ENCODE results near the gene FAM240A.
"Not testable (repeated sequence)": the region's sequence is repeated elsewhere in the genome, so short reads cannot be mapped to it uniquely, and the experiment has no call there.

FAM240A gene

GRCh38 chr3:46587268-46587667 is 25.1 kb upstream of the FAM240A start:
- DNase-seq, result not testable (repeated sequence)

DNA sequence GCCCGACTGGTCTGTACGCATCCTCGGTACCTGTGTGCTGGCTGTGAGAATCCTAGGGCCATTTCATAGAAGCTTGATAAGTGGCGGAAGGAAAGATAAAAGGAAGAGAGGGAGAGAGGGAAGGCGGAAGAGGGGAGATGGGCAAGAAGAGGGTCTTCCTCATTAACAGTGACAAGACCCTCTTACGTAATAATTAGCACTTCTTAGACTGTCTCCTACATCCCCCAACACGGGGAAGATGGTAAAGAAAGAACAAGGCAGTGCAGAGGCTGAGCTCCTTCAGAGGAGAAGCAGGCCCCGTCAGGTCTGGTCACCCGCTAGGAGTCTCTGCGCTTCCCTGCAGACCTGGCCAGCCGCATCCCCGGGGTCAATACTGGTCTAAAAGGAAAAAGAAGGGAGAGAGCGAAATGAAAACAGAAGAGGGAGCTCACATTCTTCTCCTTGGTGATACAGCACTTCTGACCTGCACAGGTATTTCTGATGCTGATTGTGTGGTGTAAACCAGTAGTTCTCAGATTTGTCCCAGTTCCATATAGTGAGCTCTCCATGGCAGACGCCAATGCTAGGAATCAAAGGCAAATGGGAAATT is 19.0 kb upstream of the FAM240A start:
- no peak for DNase-seq

- DNase-seq, result no peak
These were observed 18.3 kb upstream of the FAM240A start for GRCh38 chr3:46593979-46594378.

DNA sequence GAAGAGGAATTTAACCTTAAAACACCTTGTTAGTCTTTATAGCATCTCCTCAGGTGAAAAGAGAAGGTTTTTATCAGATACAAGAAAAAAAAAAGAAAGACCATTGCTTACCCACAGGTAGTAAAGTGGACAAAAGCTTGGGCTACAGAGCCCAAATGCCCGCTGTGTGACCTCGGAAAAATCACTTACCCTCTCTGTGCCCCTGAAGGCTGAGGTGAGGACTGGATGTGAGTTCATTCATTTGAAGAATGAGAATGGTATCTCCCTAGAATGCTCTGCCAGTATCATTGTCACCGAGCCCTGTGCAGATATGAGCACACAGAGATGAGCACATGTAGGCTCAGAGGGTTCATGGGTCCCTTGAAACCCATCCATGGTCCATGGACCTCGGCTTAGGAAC is 17.6 kb upstream of the FAM240A start:
- DNase-seq, result no peak

- DNase-seq, result no peak
These were observed 16.5 kb upstream of the FAM240A start for GRCh38 chr3:46595819-46596314.

- no peak for DNase-seq
These were observed 12.7 kb upstream of the FAM240A start for GRCh38 chr3:46599590-46599989.

DNA sequence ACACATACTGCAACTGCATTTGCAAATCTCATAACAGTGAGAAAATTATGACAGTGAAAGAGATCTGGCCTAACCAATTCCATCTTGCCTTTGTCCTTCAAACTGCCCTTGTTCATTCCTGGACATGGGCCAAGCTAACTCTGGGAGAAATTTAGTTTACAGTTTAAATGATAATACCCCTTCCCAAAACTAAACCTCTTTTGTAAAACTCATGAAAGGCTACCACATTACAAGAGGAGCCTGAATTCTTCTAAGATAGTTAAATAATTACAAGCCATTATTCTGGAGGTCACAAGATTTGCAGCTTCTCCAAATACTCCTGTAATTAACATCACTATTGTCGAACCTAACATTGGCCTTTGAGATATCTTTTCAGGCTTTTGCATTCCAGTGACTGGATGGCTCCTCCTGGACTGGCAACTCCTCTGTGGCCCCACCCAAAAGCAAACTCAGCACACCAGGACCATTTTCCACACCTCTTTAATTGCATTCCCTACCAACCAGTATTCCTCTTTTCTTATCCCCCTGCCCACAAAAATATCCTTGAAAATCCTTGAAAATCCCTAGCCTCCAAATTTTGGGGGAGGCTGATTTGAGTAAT is 8.8 kb upstream of the FAM240A start:
- DNase-seq, result no peak

DNA sequence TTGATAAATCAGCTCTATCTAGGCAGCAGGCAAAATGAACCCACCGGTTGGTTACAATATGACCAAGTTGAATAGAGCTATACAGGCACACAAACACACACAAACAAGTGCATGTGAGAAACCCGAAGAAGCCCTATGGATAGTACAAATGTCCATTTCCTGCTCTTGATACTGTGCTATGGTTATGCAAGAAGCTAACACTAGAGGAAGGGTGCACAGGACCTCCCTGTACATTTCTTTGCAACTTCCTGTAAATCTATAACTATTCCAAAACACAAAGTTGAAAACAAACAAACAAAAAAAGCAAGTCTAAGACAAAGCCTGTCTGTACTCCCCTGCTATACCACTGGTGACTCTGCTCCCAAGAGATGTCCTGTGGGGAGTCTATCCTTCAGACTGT is 8.2 kb upstream of the FAM240A start:
- no peak for DNase-seq

- DNase-seq, result no peak
These were observed 4.7 kb upstream of the FAM240A start for GRCh38 chr3:46607603-46608028.

- DNase-seq, result no peak
These were observed 3.1 kb upstream of the FAM240A start for GRCh38 chr3:46609212-46609721.

GRCh38 chr3:46609944-46610722 is 2.2 kb upstream of the FAM240A start:
- DNase-seq, result no peak

DNA sequence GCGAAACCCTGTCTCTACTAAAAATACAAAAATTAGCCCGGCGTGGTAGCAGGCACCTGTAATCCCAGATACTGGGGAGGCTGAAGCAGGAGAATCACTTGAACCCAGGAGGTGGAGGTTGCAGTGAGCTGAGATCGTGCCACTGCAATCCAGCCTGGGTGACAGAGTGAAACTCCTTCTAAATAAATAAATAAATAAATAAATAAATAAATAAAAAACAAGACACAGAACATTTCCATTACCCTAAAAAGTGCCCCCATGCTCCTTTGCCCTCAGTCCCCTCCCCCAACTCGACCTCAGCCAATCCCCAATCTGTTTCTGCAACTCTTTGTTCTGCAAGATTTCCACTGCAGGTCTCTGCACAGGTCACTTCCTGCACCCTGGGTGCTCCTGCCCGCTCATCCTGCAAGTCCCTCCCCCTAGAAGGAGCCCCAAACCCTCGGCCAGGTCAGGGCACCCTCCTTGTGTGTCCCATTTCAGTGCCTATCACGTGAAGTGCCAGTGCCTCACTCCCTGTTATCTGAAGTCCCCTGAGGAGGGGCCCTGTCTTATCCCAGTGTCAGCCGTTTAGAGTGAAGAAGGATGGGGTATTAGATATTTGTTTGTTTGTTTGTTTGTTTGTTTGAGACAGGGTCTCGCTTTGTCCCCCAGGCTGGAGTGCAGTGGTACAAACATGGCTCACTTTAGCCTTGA is 1.1 kb downstream of the FAM240A start:
- no peak for DNase-seq

DNA sequence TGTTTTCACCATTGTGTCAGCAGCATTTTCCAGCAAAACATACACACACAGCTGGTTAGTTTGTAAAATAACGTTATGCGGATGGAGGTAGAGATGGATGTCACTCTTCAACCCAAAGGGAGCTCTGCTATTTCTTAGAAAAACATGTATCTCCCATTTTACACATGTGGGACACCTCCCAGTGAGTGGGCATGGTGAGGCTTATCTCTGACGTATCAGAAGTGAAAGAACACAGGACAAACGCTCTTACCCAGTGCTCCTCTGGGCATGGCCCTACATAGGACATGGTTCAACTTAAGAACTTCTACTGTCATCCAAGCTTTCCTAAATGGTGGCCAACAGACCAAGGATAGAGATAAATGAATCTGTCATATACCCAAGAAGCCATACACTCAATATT is 2.1 kb downstream of the FAM240A start:
- no peak for DNase-seq

DNA sequence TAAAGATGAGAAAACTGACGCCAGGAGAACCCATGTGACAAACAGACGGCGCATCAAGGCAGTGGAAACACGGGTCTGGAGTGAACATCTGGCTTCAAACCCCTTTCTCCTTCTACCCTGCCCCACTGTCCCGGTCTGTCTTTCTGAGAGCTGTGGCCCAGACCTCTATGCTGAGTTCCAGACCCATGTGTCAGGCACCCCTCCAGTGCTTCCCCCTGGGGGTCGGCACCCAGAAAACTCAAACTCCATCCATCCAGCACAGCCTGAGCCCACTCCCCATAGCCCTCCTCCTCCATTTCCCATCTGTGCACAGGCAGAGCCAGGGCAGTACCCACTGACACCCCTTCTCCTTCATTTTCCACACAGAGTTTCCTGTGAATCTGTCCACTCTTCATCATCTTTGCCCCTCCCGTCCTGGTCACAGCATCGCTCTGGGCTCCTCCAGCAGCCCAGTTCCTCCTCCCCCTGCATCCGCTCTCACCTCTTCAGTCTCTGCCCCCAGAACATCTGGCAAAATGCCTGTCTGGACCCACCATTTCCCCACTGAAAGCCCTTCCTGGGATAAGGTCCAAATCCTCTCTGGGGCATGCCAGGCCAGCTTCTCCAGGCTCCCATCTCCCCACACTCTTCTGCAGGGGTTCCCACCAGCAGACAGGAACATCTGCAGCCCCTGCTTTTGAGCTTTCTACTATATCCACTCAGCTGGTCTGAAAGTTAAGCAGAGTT is 2.9 kb downstream of the FAM240A start:
- DNase-seq, result no peak

- no peak for DNase-seq
These were observed 3.7 kb downstream of the FAM240A start for GRCh38 chr3:46615976-46616375.

DNA sequence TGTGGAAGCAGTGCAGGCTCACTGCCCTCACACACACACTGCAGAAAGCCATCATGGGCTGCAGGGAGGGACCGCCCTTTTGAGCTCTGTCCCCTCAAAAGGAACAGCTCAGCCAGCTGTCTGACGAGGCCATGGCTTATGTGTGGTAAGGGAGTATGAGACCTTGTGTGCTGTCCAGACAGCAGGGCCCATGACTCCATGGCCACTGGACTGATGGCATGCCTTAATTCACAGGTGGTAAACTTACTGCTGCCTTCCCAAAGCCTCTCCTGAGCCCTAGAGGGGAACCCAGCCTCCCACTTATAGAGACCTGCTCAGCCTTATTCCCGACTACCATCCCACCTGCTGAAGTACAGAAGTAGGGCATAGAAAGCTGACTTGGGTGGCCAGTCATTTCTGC is 5.6 kb downstream of the FAM240A start:
- no peak for DNase-seq

- DNase-seq, result no peak
These were observed 7.8 kb downstream of the FAM240A start for GRCh38 chr3:46619845-46620778.

DNA sequence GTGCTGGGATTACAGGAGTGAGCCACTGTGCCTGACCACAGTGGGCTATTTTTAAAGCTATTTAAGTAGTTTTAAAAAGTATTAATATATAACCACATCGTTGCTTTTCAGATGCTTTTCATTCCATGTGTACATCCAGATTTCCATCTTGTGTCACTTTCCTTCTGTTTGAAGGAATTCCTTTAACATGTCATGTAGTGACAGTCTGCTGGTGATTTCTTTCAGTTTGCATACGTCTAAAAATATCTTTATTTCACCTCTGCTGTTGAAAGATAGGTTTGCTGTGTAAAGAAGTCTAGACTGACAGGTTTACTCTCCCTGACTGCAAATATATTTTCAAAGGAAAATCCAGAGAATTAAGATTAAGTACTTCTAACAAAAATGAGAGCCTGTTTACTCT is 12.2 kb downstream of the FAM240A start:
- DNase-seq, result no peak

- DNase-seq, result no peak
These were observed 12.7 kb downstream of the FAM240A start for GRCh38 chr3:46624975-46625490.

DNA sequence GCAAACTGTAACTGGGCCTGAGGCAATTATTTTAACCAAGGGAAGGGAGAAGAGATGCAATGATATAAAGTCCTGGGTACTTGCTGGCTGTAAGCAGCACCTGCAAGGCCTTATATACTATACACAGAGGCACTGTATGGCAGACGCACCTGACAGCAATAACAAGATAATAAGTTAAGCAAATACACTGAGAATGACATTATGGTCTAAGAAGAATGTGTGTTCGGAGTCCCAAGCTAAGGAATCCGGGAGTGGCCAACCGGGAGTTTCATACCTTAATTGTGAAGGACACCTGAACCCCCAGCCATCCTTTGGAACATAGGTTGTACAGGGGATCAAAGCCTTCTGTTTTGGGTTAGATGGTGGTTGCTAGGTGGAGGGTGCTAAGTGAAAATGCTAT is 13.7 kb downstream of the FAM240A start:
- no peak for DNase-seq

GRCh38 chr3:46627078-46627477 is 14.8 kb downstream of the FAM240A start:
- DNase-seq, result no peak

All from stimulated activated CD4-positive, alpha-beta T cell treated with anti-CD3 and anti-CD28 coated beads, Interleukin-4, amount 100 ng/mL, for 24 hours (primary cell).